Panc1 (cell line): ENCODE measurements around the gene KRR1. TPM values are rescaled to one million over a fixed set of nuclear protein-coding genes. Genes with fewer than 3 reads are reported as not detected.
A peak's percentile ranks its signal among the peaks of the same experiment; 100 is the strongest.

Experiments
- ATAC-seq: fragments of 200-7000 bp; cut with Tn5 transposase; 2 replicates; pipeline ENCODE4 v1.9.1; 2020; ENCODE audit warnings: mild to moderate bottlenecking, moderate library complexity
- BruUV-seq: library from RNA; stranded (reverse); fragments of 400-500 nt; replicated peaks from 2 replicates; lab custom pipeline; 2021; lab: Mats Ljungman, UMichigan
- CTCF ChIA-PET: fragments of 300-600 bp; sonication (Branson Sonifier 250); formaldehyde crosslinking; loops from one replicate; lab custom pipeline; 2022; ENCODE audit warnings: antibody characterized with exemption; lab: Charles Lee
- POLR2A ChIA-PET: fragments of 300-600 bp; sonication (Branson Sonifier 250); formaldehyde crosslinking; loops from one replicate; lab custom pipeline; 2022; ENCODE audit warnings: antibody characterized with exemption; lab: Charles Lee
- DNase-seq: peaks from one replicate; pipeline ENCODE4 v3.0.0-alpha.2; 2010; ENCODE audit warnings: low read depth, low spot score
- H3K27ac ChIP-seq: 2 replicates; pipeline ENCODE4 v1.5.1; 2011; ENCODE audit warnings: mild to moderate bottlenecking, low read length, inconsistent platforms
- H3K27me3 ChIP-seq: fragments of 200-500 bp; sonication (Bioruptor generic); 2 replicates; pipeline ENCODE4 v1.6.0; 2014; ENCODE audit warnings: low read length, inconsistent platforms; ENCODE audit not compliant: control insufficient read depth, insufficient read depth
- H3K36me3 ChIP-seq: fragments of 200-500 bp; sonication (Bioruptor generic); 2 replicates; pipeline ENCODE4 v1.5.1; 2014; ENCODE audit warnings: inconsistent platforms, mild to moderate bottlenecking, low read length, moderate library complexity; ENCODE audit not compliant: control insufficient read depth, insufficient read depth
- H3K4me1 ChIP-seq: 2 replicates; pipeline ENCODE4 v1.5.1; 2011; ENCODE audit warnings: inconsistent platforms, mild to moderate bottlenecking, low read length, moderate library complexity; ENCODE audit not compliant: control insufficient read depth, insufficient read depth
- H3K4me3 ChIP-seq, 2 experiments: 2 replicates each; pipeline ENCODE4 v1.5.1; 2011 to 2012; ENCODE audit warnings: low read depth in 2 of 2, low read length in 2 of 2, mild to moderate bottlenecking in 2 of 2, inconsistent platforms in 1 of 2, moderate library complexity in 1 of 2
- H3K9me3 ChIP-seq: fragments of 200-500 bp; sonication (Bioruptor generic); 2 replicates; pipeline ENCODE4 v1.5.1; 2014; ENCODE audit warnings: low read depth, mild to moderate bottlenecking, inconsistent platforms, low read length, moderate library complexity; ENCODE audit not compliant: control insufficient read depth, insufficient read depth
- POLR2AphosphoS5 ChIP-seq: IDR thresholded peaks from 2 replicates; pipeline ENCODE4 v1.6.1; 2012; ENCODE audit warnings: mild to moderate bottlenecking, low read depth, low read length, moderate library complexity
- SIN3A ChIP-seq: IDR thresholded peaks from 2 replicates; pipeline ENCODE4 v1.6.1; 2012; ENCODE audit warnings: low read depth, mild to moderate bottlenecking, low read length, moderate library complexity, borderline replicate concordance; ENCODE audit not compliant: insufficient read depth
- TCF7L2 ChIP-seq: IDR thresholded peaks from 2 replicates; pipeline ENCODE4 v1.6.1; 2011; ENCODE audit warnings: mild to moderate bottlenecking, low read depth, low read length, inconsistent platforms
- in situ Hi-C: cut with HindIII; loops from 2 replicates; pipeline ENCODE4 v1.10.0; 2016; ENCODE audit warnings: low sequenced_read_pairs, low pct_unique_long_range_greater_than_20kb
- intact Hi-C: fragments of 100-400 bp; cut with micrococcal nuclease; formaldehyde crosslinking; loops from one replicate; pipeline ENCODE4 v1.10.0; 2022; ENCODE audit not compliant: unreplicated experiment
- total RNA-seq: library from RNA; stranded (reverse); gene quantifications from one replicate; pipeline ENCODE4 v1.2.1, GENCODE V29; 2021; ENCODE audit not compliant: unreplicated experiment
- TF ChIP-seq, protein P1 (sequence below), 2 experiments: IDR thresholded peaks; 2 replicates each; pipeline ENCODE4 v1.6.1; 2011 to 2012; ENCODE audit warnings: low read depth in 2 of 2, control low read depth in 1 of 2, low read length in 1 of 2, mild to moderate bottlenecking in 1 of 2, moderate library complexity in 1 of 2; ENCODE audit not compliant: insufficient read depth in 1 of 2
- TF ChIP-seq, protein P2 (sequence below): fragments of 450-650 bp; IDR thresholded peaks from 2 replicates; pipeline ENCODE4 v1.5.1; 2017; ENCODE audit warnings: mild to moderate bottlenecking

KRR1 gene
- total RNA-seq, 1 experiment from 2014 or later, result 161 TPM

DNA sequence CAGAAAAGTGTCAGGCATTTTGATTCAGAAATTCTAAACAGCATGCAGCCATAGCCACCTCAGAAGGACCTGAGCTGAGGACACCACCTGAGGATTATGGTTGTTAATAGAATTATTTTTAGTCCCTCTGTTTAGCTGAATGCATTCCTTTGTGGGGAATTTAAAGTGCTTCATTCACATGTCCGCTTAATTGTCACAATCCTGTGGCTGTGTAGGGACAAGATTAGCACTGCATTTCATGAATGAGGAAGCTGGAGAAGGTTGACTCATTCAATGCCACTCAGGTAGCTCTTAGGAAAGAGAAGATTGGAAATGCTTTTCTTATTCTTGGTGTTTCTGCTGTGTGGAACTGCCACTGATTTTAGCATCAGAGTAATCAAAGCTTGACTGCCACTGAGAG lies 42.0 kb upstream of the KRR1 start:
- POLR2A ChIA-PET, result interaction anchor here (1.5 kb wide), 1 partner anchor 19 kb away, joined by 3 read pairs; no protein-coding TSS in a partner anchor
- H3K27me3 ChIP-seq, result no peaks in the 10 kb centered on the region
- intact Hi-C loops, result no loop called here
- H3K27ac ChIP-seq, result peak overlapping the region; percentile 89
- DNase-seq (no peak), ATAC-seq (0 out of 2 replicates have a peak, but pooled peaks have one; percentile 18)
- peaks cover 41% of the 10 kb centered on the region for H3K4me1 ChIP-seq
- no TSS peak for BruUV-seq
- in situ Hi-C loops, result no loop called here
- no peaks in the 10 kb centered on the region for H3K36me3 ChIP-seq
- CTCF ChIA-PET, result no interaction called here
- TF ChIP-seq, protein P1, sequence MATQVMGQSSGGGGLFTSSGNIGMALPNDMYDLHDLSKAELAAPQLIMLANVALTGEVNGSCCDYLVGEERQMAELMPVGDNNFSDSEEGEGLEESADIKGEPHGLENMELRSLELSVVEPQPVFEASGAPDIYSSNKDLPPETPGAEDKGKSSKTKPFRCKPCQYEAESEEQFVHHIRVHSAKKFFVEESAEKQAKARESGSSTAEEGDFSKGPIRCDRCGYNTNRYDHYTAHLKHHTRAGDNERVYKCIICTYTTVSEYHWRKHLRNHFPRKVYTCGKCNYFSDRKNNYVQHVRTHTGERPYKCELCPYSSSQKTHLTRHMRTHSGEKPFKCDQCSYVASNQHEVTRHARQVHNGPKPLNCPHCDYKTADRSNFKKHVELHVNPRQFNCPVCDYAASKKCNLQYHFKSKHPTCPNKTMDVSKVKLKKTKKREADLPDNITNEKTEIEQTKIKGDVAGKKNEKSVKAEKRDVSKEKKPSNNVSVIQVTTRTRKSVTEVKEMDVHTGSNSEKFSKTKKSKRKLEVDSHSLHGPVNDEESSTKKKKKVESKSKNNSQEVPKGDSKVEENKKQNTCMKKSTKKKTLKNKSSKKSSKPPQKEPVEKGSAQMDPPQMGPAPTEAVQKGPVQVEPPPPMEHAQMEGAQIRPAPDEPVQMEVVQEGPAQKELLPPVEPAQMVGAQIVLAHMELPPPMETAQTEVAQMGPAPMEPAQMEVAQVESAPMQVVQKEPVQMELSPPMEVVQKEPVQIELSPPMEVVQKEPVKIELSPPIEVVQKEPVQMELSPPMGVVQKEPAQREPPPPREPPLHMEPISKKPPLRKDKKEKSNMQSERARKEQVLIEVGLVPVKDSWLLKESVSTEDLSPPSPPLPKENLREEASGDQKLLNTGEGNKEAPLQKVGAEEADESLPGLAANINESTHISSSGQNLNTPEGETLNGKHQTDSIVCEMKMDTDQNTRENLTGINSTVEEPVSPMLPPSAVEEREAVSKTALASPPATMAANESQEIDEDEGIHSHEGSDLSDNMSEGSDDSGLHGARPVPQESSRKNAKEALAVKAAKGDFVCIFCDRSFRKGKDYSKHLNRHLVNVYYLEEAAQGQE (IDR thresholded peaks at IDR 0.05; ENCODE audit: insufficient read depth in 1 of 2, low read depth in 2 of 2, low read length in 1 of 2), result no peak
- TF ChIP-seq POLR2AphosphoS5 (no peak), TCF7L2 (no peak), SIN3A (no peak)
- TF ChIP-seq, protein P2, sequence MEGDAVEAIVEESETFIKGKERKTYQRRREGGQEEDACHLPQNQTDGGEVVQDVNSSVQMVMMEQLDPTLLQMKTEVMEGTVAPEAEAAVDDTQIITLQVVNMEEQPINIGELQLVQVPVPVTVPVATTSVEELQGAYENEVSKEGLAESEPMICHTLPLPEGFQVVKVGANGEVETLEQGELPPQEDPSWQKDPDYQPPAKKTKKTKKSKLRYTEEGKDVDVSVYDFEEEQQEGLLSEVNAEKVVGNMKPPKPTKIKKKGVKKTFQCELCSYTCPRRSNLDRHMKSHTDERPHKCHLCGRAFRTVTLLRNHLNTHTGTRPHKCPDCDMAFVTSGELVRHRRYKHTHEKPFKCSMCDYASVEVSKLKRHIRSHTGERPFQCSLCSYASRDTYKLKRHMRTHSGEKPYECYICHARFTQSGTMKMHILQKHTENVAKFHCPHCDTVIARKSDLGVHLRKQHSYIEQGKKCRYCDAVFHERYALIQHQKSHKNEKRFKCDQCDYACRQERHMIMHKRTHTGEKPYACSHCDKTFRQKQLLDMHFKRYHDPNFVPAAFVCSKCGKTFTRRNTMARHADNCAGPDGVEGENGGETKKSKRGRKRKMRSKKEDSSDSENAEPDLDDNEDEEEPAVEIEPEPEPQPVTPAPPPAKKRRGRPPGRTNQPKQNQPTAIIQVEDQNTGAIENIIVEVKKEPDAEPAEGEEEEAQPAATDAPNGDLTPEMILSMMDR, result no peak
- no peak overlapping the region for H3K4me3 ChIP-seq
- H3K9me3 ChIP-seq, result no peaks in the 10 kb centered on the region

DNA sequence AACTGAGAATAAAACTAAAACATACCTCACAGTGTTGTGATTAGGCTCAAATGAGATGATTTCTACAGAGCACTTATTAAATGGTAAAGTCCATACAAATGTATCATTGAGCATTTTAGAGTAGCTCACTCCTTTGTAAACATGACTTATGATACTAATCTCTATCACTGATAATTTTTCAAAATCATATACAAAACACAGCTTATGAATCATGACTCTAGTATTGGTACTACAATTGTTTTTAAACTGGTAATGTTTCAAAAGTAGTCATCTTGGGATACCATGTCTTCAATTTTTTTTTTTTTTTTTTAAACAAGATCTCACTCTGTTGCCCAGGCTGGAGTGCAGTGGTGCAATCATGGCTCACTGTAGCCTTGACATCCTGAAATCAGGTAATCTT lies 40.1 kb upstream of the KRR1 start:
- no peaks in the 10 kb centered on the region for H3K27me3 ChIP-seq
- H3K36me3 ChIP-seq, result no peaks in the 10 kb centered on the region
- POLR2A ChIA-PET, result interaction anchor here (0.6 kb wide), 1 partner anchor 474 kb away, joined by 3 read pairs; no protein-coding TSS in a partner anchor
- H3K4me3 ChIP-seq, result no peak overlapping the region
- intact Hi-C loops (no loop called here), in situ Hi-C loops (no loop called here)
- CTCF ChIA-PET, result no interaction called here
- DNase-seq (no peak), ATAC-seq (no peak)
- BruUV-seq, result no TSS peak
- no peaks in the 10 kb centered on the region for H3K9me3 ChIP-seq
- H3K4me1 ChIP-seq, result peaks cover 33% of the 10 kb centered on the region
- TF ChIP-seq, protein P1 (IDR thresholded peaks at IDR 0.05; ENCODE audit: insufficient read depth in 1 of 2, low read depth in 2 of 2, low read length in 1 of 2), result no peak
- TF ChIP-seq POLR2AphosphoS5, result no peak
- TF ChIP-seq, protein P2, result no peak
- no peak for TF ChIP-seq SIN3A
- TF ChIP-seq TCF7L2, result no peak
- H3K27ac ChIP-seq, result peak overlapping the region; percentile 89
